ENCODE data around the gene TSFM.

DNA sequence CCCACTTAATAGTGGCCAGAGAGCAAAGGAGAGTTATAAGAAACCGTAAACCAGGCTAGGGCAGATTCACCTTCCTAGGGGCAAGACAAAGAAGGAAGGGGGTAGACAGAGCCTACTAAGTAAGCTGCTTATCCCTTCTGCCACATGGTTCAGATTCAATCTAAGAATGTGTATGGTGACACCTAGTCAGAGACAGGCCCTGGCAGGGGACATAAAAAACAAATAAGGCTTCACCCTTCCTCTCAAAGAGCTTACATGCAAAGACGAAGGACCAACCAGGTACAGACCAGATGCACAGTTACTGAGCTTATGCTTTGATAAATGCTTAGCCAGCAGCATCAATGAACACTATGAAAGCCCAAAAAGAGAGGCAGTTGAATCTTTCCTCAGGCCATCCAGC, 20.1 kb upstream of the TSFM start:
- TF ChIP-seq, protein P1, sequence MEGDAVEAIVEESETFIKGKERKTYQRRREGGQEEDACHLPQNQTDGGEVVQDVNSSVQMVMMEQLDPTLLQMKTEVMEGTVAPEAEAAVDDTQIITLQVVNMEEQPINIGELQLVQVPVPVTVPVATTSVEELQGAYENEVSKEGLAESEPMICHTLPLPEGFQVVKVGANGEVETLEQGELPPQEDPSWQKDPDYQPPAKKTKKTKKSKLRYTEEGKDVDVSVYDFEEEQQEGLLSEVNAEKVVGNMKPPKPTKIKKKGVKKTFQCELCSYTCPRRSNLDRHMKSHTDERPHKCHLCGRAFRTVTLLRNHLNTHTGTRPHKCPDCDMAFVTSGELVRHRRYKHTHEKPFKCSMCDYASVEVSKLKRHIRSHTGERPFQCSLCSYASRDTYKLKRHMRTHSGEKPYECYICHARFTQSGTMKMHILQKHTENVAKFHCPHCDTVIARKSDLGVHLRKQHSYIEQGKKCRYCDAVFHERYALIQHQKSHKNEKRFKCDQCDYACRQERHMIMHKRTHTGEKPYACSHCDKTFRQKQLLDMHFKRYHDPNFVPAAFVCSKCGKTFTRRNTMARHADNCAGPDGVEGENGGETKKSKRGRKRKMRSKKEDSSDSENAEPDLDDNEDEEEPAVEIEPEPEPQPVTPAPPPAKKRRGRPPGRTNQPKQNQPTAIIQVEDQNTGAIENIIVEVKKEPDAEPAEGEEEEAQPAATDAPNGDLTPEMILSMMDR (IDR thresholded peaks at IDR 0.05; ENCODE audit: low read length), result no peak
- TF ChIP-seq EZH2phosphoT487 (IDR thresholded peaks at IDR 0.05; ENCODE audit: low read length) (no peak), EZH2 (optimal IDR thresholded peaks at IDR 0.05; ENCODE audit: low read depth, low read length) (no peak)

Measured in MM.1S (cell line).